ENCODE results near the gene KREMEN2.

GRCh38 chr16:2980227-2981176, 16.4 kb downstream of the KREMEN2 start, which contains the start of gene PKMYT1:
- TF ChIP-seq EZH2 (IDR thresholded peaks at IDR 0.05; ENCODE audit: low read depth, low read length, severe bottlenecking) (no peak), JUND (IDR thresholded peaks at IDR 0.05; ENCODE audit: low read length) (no peak), CBX8 (IDR thresholded peaks at IDR 0.05; ENCODE audit: borderline replicate concordance, low read depth, low read length) (no peak), CEBPB (IDR thresholded peaks at IDR 0.05; ENCODE audit: low read depth, low read length) (no peak)
- TF ChIP-seq, protein P1, sequence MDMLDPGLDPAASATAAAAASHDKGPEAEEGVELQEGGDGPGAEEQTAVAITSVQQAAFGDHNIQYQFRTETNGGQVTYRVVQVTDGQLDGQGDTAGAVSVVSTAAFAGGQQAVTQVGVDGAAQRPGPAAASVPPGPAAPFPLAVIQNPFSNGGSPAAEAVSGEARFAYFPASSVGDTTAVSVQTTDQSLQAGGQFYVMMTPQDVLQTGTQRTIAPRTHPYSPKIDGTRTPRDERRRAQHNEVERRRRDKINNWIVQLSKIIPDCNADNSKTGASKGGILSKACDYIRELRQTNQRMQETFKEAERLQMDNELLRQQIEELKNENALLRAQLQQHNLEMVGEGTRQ (IDR thresholded peaks at IDR 0.05; ENCODE audit: low read length) = no peak
